DMS79 treated with DMSO at 0.1 percent for 48 hours (cell line): ENCODE measurements around the gene BMERB1.
"Not testable (repeated sequence)": the region's sequence is repeated elsewhere in the genome, so short reads cannot be mapped to it uniquely, and the experiment has no call there.

Experiments
- DNase-seq: peaks from one replicate; lab custom pipeline; 2025; lab: John Stamatoyannopoulos, UW

The BMERB1 gene

GRCh38 chr16:15523939-15524338, 89.6 kb downstream of the BMERB1 start:
- no peak for DNase-seq

GRCh38 chr16:15524966-15525365, 90.6 kb downstream of the BMERB1 start:
- no peak for DNase-seq

- no peak for DNase-seq
Observed at GRCh38 chr16:15526097-15526496, 91.7 kb downstream of the BMERB1 start.

DNA sequence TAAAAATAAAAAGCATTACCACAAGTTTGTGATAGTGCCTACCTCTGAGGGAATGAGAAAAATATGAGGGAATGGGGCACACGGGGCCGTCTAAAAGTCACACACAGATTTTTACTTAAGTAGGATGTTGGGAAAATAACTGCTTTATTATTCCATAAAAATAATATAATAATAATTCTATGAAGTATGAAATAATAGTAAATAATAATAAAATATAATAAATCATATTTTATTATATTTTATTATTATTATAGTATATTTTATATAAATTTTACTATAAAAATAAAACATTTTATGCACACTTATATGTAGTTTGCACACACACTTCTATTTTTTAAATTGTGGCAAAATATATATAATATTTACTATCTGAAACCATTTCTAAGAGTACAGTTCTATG, 92.3 kb downstream of the BMERB1 start:
- no peak for DNase-seq

DNA sequence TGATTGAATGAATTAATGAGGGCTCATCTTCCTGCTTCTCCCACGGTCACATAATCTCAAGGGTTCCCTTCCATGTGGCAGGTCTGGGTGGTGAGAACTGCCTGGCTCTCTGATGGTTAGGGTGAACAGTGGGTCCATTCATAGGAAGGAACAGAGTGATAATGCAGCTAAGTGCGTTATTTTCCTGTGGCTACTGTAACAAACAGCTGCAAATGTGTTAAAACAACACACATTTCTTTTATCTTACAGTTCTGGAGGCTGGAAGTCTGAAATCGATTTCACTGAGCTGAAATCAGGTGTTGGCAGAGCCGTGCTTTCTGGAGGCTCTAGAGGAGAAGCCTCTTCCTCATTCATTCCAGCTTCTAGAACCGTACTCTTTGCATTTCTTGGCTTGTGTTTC, 95.3 kb downstream of the BMERB1 start:
- no peak for DNase-seq

- no peak for DNase-seq
Observed at GRCh38 chr16:15530085-15530484, 95.7 kb downstream of the BMERB1 start.

- no peak for DNase-seq
Observed at GRCh38 chr16:15532825-15533224, 98.4 kb downstream of the BMERB1 start.

DNA sequence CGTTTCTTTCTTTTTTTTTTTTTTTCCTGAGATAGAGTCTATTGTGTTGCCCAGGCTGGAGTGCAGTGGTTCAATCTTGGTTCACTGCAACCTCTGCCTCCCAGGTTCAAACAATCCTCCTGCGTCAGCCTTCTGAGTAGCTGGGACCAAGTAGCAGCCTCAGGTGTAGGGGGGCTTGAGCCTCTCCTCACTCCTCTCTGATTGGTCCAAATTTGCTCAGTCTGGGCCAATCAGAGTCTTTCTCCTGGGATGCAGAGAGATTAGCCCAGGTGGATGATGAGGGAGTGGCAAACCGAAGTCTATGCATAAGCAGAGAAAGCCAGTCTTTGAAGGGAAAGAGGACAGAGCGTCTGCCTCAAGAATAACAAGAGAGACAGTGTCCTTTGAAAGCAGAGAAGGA, 99.0 kb downstream of the BMERB1 start:
- DNase-seq, result no peak

DNA sequence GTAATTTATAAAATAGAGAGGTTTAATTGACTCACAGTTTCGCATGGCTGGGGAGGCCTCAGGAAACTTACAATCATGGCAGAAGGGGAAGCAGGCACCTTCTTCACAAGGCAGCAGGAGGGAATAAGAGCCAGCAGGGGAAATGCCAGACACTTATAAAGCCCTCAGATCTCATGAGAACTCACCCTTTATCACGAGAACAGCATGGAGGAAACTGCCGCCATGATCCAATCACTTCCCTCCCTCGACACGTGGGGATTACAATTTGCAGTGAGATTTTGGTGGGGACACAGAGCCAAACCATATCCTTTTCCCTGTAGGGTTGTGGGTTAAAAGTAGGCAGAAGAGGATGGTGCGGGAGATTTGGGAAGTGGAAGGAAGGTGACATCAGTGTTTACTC, 101.4 kb downstream of the BMERB1 start:
- DNase-seq, result no peak

GRCh38 chr16:15536843-15537242, 102.5 kb downstream of the BMERB1 start:
- no peak for DNase-seq

DNA sequence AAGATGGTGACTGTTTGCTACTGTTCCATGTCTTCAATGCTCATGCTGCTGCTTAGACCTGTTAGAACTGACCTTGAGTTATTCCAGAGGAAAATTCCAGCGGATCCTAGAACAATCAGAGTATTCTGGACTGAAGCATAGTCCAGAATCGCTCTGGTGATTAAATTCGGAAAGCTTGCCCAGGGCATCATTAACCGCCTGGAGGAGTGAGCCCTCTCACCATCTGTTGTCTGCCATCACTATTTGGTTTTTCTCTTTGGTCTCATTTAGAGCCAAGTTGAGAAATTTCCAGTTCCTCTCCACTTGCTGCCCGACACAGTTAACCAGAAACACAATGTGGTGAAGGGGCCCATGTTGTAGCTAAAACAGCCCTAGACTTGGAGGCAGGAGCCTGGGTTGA, 104.1 kb downstream of the BMERB1 start:
- DNase-seq, result no peak

DNA sequence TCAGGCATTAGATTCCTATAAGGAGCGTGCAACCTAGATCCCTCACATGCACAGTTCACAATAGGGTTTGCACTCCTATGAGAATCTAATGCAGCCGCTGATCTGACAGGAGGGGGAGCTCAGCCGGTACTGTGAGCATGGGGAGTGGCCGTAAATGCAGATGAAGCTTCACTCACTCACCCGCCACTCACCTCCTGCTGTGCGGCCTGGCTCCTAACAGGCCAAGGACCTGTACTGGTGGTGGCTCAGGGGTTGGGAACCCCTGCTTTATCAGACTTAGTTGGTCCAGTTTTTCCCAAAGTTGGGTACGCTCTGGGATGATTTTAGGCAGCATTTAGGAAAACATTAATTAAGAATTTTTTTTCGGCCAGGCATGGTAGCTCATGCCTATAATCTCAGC, 104.8 kb downstream of the BMERB1 start:
- no peak for DNase-seq

DNA sequence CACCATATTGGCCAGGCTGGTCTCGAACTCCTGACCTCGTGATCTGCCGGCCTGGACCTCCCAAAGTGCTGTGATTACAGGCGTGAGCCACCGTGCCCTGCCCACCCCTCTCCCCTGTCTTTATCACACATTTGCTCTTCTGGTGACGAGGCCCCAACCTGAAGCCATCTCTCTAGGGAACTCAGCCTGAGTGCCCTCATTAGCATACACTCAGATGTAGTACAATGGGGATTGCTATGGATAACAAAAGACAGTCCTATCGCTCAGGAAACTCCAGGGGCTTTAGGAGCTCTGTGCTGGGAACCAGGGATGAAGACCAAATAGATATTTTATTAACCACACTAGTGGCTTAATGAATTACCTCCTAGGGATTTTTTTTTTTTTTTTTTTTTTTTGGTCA, 107.9 kb downstream of the BMERB1 start:
- no peak for DNase-seq

- no peak for DNase-seq
Observed at GRCh38 chr16:15542734-15543347, 108.5 kb downstream of the BMERB1 start.

DNA sequence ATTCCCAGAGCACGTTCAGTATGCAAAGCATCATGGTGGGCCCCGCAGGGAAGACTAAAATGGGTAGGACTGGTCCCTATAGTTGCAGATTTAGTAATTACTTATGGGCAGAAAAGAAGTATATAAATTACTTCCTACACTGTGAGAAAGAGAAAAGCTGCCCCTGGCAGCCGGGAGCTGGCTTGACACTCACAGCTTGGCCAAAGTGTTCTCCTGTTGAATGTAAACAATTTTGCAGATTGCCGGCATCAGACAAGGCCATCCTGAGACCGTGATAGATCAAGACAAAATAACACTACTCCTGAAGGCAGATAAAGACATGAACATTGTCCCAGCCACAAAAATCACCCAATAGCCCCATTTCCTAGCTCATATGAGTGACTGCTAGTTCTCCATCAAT, 110.0 kb downstream of the BMERB1 start:
- no peak for DNase-seq

DNA sequence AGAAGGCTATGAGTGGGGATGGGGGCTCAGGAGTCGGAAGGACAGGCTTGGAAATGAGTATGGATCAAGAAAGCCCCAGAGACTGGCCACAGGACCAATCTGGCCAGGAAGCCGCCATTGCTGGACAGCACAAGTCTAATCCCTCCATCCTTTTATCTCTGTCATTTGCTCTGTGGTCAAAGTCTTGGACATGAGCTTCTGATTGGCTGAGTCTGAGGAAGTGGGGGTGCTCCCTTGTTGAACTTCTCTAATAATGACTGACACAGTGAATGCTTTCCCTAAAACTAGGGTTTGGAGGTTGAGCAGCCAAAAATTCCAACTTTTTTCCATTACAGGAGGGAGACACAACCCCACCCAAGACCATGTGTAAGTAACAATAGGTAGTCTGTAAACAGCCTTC, 111.2 kb downstream of the BMERB1 start:
- DNase-seq, result no peak

- not testable (repeated sequence) for DNase-seq
Observed at GRCh38 chr16:15547072-15547767, 112.8 kb downstream of the BMERB1 start.

DNA sequence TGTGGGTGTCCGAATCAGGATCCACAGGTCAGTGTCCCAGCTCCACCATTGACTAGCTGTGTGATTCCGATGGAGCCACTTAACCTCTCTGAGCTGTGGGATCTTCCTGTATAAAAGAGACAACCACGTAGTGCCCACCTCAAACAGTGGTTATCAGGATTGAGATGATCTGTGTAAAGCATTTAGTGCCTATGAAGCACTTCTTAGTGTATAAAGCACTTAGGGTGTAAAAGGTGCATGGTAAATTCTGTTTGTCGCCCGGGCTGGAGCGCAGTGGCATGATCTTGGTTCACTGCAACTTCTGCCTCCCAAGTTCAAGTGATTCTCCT, 113.3 kb downstream of the BMERB1 start:
- DNase-seq, result no peak

DNA sequence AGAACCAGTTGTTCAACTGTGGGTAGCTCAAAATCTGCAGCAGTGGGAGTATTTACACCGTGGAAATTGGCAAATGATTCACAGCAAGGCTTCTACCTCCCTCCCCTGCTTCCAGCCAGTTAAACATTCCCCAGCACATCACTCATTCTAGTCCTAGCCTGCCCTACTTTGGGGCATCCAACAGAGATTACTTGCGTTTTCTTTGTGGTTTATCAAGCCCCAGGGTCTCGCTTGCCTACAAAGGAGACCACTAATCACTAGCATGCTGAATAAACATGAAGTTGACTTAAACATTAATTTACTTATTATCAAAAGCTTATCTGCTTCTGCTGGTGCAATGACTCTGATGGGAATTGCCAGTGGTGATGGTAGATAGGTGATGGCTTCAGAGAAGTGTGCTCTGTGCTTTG, 114.1 kb downstream of the BMERB1 start:
- no peak for DNase-seq

DNA sequence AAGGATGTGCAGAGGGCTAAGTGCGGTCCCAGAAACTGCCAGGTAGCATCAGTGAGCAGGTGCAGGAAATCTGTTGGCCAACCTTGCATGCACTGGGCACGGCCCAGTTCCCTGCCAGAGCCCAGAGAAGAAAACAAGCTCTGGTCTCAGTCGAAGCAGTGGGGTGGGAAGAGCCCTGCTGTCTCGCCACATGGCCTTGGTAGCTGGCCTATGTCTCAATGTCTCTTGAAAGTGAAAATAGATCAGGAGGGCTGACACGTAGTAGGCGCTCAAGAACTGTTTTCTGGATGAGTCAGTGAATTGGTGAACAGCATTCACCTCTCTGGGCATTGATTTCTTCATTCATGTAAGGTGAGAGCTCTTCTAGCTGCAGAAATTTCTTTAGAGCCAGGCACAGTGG, 118.1 kb downstream of the BMERB1 start:
- DNase-seq, result no peak

DNA sequence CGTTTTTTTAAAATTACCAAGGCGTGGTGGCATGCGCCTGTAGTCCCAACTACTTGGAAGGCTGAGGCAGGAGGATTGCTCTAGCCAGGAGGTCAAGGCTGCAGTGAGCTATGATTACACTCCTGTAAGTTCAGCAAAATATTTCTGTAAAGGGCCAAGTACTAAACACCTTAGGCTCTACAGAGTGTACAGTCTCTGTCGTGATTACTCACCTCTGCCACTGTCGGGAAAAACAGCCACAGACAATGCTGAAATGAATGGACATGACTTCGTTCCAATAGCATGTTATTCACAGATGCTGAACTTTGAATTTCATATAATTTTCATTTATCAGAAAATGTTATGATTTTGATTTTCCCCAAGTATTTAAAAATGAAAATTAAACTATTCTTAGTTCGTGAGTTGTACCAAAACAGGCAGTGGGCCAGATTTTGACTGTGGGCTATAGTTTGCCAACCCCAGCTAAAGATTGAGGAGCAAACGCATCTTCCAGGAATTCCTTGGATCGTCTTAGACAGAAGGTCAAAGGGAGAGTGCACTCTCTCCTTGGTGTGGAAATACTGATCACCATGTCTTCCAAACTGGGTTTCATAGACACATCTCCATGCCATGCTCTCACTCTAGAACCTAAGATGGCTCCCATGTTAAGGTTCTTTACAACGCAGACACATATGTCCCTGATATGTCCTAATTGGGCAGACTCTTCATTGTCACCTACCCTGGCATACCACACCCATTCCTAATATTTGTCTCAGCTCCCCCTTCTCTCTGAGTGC, 119.1 kb downstream of the BMERB1 start:
- no peak for DNase-seq

GRCh38 chr16:15556130-15556529, 121.7 kb downstream of the BMERB1 start:
- no peak for DNase-seq

DNA sequence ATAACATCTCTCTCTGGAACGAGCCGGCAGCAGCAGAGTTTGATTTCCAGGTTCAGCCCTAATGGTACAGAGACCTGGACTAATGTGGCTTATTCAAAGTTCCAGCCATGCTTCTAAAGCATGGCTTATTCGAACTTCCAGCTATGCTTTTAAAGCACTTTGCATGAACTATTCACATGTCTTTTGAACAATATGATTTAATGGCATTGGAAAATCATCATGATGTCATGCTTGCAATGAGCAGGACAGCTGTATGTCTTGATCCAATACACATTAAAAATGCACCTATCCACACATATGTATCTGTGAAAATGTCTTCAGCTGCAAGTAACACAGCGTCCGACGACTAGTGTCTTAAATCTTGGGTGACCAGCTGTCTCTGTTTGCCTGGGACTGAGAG, 122.9 kb downstream of the BMERB1 start:
- DNase-seq, result no peak
